Activated B cell treated with CpG ODN at 0.5 μM for 24 hours (primary cell): Measurements from ENCODE around the gene SBNO2. TPM values are rescaled to one million over a fixed set of nuclear protein-coding genes. Genes with fewer than 3 reads are reported as not detected.

Source experiments
- ATAC-seq: fragments of 200-7000 bp; cut with Tn5 transposase; one replicate; pipeline ENCODE4 v1.10.0; 2021; ENCODE audit warnings: low read depth, mild to moderate bottlenecking, moderate library complexity
- CTCF ChIA-PET: fragments of 350-600 bp; sonication (Branson Sonifier 250); formaldehyde crosslinking; loops from one replicate; lab custom pipeline; 2021; ENCODE audit warnings: antibody characterized with exemption; lab: Charles Lee
- POLR2A ChIA-PET: fragments of 350-600 bp; sonication (Branson Sonifier 250); formaldehyde crosslinking; loops from one replicate; lab custom pipeline; 2021; ENCODE audit warnings: antibody characterized with exemption; lab: Charles Lee
- DNase-seq: peaks from one replicate; pipeline ENCODE4 v3.0.0; 2022
- H3K27ac Mint-ChIP-seq: one replicate; pipeline ENCODE4 v1.8.0; 2020; ENCODE audit warnings: mixed read lengths
- H3K27me3 Mint-ChIP-seq: one replicate; pipeline ENCODE4 v1.8.0; 2021; ENCODE audit warnings: mixed read lengths
- H3K36me3 Mint-ChIP-seq: one replicate; pipeline ENCODE4 v1.8.0; 2021; ENCODE audit warnings: low read depth, mixed read lengths
- H3K4me1 Mint-ChIP-seq: one replicate; pipeline ENCODE4 v1.8.0; 2021; ENCODE audit warnings: mixed read lengths
- H3K4me3 Mint-ChIP-seq: one replicate; pipeline ENCODE4 v1.8.0; 2020; ENCODE audit warnings: mild to moderate bottlenecking, mixed read lengths
- H3K9me3 Mint-ChIP-seq: one replicate; pipeline ENCODE4 v1.8.0; 2020; ENCODE audit warnings: mixed read lengths
- CTCF ChIP-seq: fragments of 200-600 bp; IDR thresholded peaks from one replicate; pipeline ENCODE4 v1.8.0; 2022; ENCODE audit warnings: antibody characterized with exemption, mild to moderate bottlenecking
- intact Hi-C: fragments of 100-400 bp; cut with micrococcal nuclease; formaldehyde crosslinking; loops from one replicate; pipeline ENCODE4 v1.15.1; 2024
- total RNA-seq: library from RNA; stranded (reverse); gene quantifications from 2 replicates; pipeline ENCODE4 v1.2.3, GENCODE V29; 2022

The SBNO2 gene
- total RNA-seq, 1 donor from 2014 or later: 127 TPM

GRCh38 chr19:1126984-1127760 lies 46.9 kb downstream of the SBNO2 start:
- POLR2A ChIA-PET: interaction anchor here (0.9 kb wide), 1 partner anchor 15 kb away, joined by 3 read pairs; no protein-coding TSS in a partner anchor
- H3K9me3 Mint-ChIP-seq: no peaks in the 10 kb centered on the region
- peaks cover 32% of the 10 kb centered on the region for H3K36me3 Mint-ChIP-seq
- no peak for TF ChIP-seq CTCF
- intact Hi-C loops: no loop called here
- no peak overlapping the region for H3K27ac Mint-ChIP-seq
- no peak overlapping the region for H3K4me3 Mint-ChIP-seq
- CTCF ChIA-PET: no interaction called here
- H3K4me1 Mint-ChIP-seq: peaks cover 25% of the 10 kb centered on the region
- no peaks in the 10 kb centered on the region for H3K27me3 Mint-ChIP-seq
- ATAC-seq: no peak
- DNase-seq: no peak

- H3K27me3 Mint-ChIP-seq: no peaks in the 10 kb centered on the region
- ChIA-PET POLR2A (interaction anchor here (0.6 kb wide), 1 partner anchor 616 kb away, joined by 4 read pairs; no protein-coding TSS in a partner anchor), CTCF (no interaction called here)
- no peak for TF ChIP-seq CTCF
- intact Hi-C loops: no loop called here
- peaks cover 18% of the 10 kb centered on the region for H3K4me1 Mint-ChIP-seq
- no peaks in the 10 kb centered on the region for H3K9me3 Mint-ChIP-seq
- no peak for ATAC-seq
- H3K27ac Mint-ChIP-seq: no peak overlapping the region
- H3K36me3 Mint-ChIP-seq: peaks cover 45% of the 10 kb centered on the region
- DNase-seq: no peak
- H3K4me3 Mint-ChIP-seq: no peak overlapping the region
Observed at GRCh38 chr19:1125601-1126467, 48.2 kb downstream of the SBNO2 start.

DNA sequence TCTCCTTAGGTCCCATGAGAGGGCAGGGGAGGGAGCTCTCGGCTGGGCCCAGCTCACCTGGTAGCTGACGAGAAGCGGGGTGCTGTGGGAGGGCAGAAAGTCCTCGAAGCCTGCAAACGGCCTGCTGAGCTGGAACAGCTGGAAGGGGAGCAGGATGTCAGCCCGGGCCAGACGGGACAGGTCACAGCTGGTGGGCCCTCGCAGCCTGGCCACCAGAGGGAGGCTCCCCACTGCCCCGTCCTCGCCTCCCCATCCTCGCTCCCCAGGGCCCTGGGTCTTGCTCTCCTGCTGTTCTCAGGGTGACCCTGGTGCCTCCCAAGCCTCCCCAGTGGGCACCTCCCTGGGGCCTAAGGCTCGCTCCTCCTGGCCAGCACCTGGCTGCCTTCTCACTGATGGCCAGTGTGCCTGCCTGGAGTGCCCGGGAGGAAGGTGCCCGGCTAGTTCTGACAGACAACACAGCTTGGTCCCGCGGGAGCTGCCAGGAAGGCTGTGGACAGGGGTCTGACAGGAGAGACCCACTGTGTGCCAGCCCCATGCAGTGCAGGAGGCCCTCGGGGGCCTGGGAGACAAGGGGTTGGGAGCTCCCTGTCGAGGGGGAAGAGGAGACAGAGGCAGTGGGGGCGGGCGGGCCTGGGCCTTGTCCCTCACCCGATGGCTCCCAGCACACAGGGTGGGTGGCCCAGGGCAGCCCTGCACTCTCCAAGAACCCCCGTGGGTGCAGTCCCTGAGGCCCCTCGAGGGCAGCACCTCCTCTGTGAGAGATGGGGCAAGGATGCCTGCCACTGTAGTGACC lies 50.0 kb downstream of the SBNO2 start:
- intact Hi-C loops: no loop called here
- no peak for ATAC-seq
- no peak for DNase-seq
- ChIA-PET CTCF (interaction anchor here (2.0 kb wide), 1 partner anchor 11 kb away, joined by 8 read pairs; no protein-coding TSS in a partner anchor), POLR2A (interaction anchor here (0.6 to 1.0 kb wide), 5 partner anchors 8 to 69 kb away, joined by 3 to 7 read pairs (median 4); no protein-coding TSS in a partner anchor)
- H3K4me3 Mint-ChIP-seq: no peak overlapping the region
- H3K27ac Mint-ChIP-seq: no peak overlapping the region
- peaks cover 58% of the 10 kb centered on the region for H3K36me3 Mint-ChIP-seq
- H3K4me1 Mint-ChIP-seq: peaks cover 5% of the 10 kb centered on the region
- H3K9me3 Mint-ChIP-seq: no peaks in the 10 kb centered on the region
- H3K27me3 Mint-ChIP-seq: no peaks in the 10 kb centered on the region
- no peak for TF ChIP-seq CTCF

GRCh38 chr19:1123381-1123780 lies 50.7 kb downstream of the SBNO2 start:
- intact Hi-C loops: no loop called here
- H3K4me3 Mint-ChIP-seq: no peak overlapping the region
- DNase-seq: no peak
- H3K9me3 Mint-ChIP-seq: no peaks in the 10 kb centered on the region
- no peaks in the 10 kb centered on the region for H3K27me3 Mint-ChIP-seq
- H3K36me3 Mint-ChIP-seq: peaks cover 63% of the 10 kb centered on the region
- H3K27ac Mint-ChIP-seq: no peak overlapping the region
- POLR2A ChIA-PET: interaction anchor here (1.0 to 1.2 kb wide), 3 partner anchors 9 to 40 kb away, joined by 3 to 4 read pairs (median 3); no protein-coding TSS in a partner anchor
- no peak for TF ChIP-seq CTCF
- H3K4me1 Mint-ChIP-seq: peaks cover 5% of the 10 kb centered on the region
- ATAC-seq: no peak
- CTCF ChIA-PET: interaction anchor here (2.0 kb wide), 1 partner anchor 10 kb away, joined by 8 read pairs; no protein-coding TSS in a partner anchor
